ENCODE measurements around the gene GTF2IRD1.

- TF ChIP-seq POLR2A (IDR thresholded peaks at IDR 0.05; ENCODE audit: low read depth, low read length) (no peak), MAZ (IDR thresholded peaks at IDR 0.05; ENCODE audit: borderline replicate concordance, low read depth, low read length) (no peak), RAD21 (IDR thresholded peaks at IDR 0.05; ENCODE audit: low read length) (peak; percentile 70), SMC3 (IDR thresholded peaks at IDR 0.05; ENCODE audit: low read depth, low read length) (peak; percentile 76), NFE2L2 (IDR thresholded peaks at IDR 0.05; ENCODE audit: low read depth, low read length) (no peak)
- TF ChIP-seq, protein P1, sequence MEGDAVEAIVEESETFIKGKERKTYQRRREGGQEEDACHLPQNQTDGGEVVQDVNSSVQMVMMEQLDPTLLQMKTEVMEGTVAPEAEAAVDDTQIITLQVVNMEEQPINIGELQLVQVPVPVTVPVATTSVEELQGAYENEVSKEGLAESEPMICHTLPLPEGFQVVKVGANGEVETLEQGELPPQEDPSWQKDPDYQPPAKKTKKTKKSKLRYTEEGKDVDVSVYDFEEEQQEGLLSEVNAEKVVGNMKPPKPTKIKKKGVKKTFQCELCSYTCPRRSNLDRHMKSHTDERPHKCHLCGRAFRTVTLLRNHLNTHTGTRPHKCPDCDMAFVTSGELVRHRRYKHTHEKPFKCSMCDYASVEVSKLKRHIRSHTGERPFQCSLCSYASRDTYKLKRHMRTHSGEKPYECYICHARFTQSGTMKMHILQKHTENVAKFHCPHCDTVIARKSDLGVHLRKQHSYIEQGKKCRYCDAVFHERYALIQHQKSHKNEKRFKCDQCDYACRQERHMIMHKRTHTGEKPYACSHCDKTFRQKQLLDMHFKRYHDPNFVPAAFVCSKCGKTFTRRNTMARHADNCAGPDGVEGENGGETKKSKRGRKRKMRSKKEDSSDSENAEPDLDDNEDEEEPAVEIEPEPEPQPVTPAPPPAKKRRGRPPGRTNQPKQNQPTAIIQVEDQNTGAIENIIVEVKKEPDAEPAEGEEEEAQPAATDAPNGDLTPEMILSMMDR (conservative IDR thresholded peaks at IDR 0.05; ENCODE audit: low read depth, low read length): peak; percentile 67
Observed at GRCh38 chr7:74544706-74545469, 91.2 kb downstream of the GTF2IRD1 start.

Data from IMR-90 (cell line).